ENCODE results near the gene PRXL2A.
"Not testable (repeated sequence)": the region's sequence is repeated elsewhere in the genome, so short reads cannot be mapped to it uniquely, and the experiment has no call there.

Gene PRXL2A

GRCh38 chr10:80462299-80462980, 54.1 kb downstream of the PRXL2A start:
- DNase-seq, result no peak

GRCh38 chr10:80462981-80463741, 54.8 kb downstream of the PRXL2A start:
- no peak for DNase-seq

DNA sequence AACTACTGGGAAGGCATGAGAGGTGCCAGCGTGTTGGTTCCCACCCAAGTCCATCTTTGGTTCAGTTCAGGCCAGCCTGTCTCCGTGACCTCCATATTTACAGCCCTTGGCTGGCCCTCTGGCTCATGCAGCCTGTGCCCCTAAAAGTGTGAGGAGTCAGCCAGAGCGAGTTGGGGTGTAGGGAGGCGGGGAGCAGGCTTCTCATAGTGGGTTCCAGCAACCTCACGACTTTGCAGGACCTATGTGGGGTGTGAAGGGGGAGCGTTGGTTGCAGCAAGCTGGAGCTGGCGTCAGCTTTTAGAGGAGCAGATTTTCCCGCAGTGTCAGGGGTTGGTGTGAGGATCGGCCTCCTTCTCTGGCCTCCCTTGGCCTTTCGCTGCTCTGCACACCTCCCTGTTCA, 55.5 kb downstream of the PRXL2A start:
- DNase-seq, result no peak

- no peak for DNase-seq
Observed at GRCh38 chr10:80464557-80465450, 56.5 kb downstream of the PRXL2A start.

DNA sequence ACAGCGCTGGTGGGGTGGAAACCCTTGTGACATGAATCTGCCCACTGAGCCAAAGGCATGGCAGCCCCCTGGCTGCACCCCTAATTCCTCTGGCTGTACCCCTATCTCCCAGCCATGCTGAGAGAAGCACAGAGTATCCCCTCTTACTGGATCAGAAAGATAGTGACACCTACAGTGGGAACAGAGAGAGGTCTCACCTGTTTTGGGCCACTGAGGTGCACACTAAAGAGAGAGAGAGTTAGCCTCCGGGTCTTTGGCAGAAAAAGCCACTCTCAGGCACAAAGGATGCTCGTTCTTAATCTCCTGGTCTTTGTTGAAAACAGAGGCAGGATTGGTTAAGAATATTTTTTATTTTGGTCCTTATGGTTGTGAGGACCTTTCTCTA, 57.1 kb downstream of the PRXL2A start:
- DNase-seq, result no peak

GRCh38 chr10:80465839-80466590, 57.7 kb downstream of the PRXL2A start:
- DNase-seq, result no peak

GRCh38 chr10:80466724-80467326, 58.5 kb downstream of the PRXL2A start:
- no peak for DNase-seq

DNA sequence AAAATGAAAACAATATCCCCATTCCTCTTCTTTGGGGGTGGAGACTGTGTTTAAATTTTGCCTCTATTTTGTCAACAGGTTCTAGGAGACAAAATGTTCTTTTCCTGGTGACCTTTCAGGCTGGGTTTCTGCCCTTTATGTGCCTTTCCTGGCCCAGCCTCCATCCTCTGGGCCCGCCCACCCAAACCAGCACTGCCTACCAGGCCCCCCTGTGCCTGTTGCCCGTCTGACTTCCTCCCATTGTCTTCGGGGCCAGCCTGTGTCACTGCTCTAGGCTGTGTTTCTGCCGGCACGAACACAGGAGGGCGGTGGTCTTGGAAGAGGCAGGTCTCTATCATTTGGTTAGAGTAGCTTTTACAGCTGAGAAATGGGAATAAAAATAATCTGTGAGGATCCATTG, 59.7 kb downstream of the PRXL2A start:
- DNase-seq, result no peak

DNA sequence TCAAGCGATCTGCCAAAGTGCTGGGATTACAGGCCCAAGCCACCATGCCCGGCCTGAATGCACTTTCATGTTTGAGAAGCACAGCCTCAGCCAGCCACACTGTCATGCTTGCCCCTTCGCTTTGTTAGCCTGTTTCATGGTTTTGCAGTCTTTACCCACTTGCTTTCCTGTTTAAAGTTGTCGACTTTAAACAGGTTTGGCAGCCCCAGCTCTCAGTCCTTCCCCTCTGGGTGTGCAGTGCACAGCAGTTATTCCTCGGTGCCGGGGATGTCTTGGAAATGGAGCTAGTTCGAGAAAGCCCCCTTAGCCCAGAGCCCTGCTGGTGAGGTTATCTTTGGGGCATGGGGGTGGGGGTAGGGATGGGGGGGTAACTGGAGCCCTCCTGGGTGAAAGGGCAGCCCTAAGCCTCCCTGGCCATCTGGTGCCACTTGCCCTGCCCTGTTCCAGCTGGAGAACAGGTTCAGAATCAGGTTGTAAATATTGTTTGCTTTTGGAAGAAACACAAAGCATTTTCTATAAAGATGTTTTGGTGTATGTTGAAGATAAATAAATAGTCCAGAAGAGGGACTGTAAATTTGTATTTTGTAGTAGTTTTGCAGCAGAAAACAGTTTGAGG, 60.6 kb downstream of the PRXL2A start:
- DNase-seq, result peak; percentile 72

DNA sequence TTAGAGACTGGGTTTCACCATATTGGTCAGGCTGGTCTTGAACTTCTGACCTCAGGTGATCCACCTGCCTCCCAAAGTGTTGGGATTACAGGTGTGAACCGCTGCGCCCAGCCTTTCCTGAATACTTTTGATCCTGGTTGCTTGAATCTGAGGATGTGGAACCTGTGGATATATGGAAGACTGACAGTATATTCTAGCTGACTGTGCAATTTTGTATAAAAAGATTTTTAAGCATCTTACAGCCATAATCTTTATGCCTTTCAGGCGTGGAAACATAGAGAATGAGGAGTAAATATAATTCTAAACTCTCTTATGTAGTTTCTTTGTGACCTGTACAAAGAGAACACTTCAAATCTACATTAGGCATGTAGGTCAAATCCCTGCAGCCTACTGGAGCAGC, 61.9 kb downstream of the PRXL2A start:
- DNase-seq, result no peak

- no peak for DNase-seq
Observed at GRCh38 chr10:80471001-80471400, 62.6 kb downstream of the PRXL2A start.

DNA sequence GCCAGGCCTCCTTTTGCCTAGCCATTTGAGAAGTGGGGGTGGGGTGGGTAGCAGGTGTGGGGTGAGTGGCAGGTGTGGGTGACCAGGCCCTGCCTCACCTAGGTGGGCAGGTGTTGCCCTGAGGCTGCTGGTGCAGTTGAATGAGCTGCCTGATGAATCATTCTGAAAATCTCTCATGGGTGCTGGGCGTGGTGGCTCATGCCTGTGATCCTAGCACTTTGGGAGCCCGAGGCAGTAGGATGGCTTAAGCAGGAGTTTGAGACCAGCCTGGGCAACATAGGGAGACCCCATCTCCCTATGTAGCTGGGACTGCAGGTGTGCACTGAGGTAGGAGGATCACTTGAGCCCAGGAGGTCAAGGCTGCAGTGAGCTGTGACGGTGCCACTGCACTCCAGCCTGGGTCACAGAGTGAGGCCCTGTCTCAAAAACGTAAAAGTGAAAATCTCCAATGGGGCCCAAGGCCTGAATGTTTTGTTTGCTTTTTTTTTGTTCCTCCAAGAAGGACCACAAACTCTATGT, 63.4 kb downstream of the PRXL2A start:
- peak; percentile 75 for DNase-seq

DNA sequence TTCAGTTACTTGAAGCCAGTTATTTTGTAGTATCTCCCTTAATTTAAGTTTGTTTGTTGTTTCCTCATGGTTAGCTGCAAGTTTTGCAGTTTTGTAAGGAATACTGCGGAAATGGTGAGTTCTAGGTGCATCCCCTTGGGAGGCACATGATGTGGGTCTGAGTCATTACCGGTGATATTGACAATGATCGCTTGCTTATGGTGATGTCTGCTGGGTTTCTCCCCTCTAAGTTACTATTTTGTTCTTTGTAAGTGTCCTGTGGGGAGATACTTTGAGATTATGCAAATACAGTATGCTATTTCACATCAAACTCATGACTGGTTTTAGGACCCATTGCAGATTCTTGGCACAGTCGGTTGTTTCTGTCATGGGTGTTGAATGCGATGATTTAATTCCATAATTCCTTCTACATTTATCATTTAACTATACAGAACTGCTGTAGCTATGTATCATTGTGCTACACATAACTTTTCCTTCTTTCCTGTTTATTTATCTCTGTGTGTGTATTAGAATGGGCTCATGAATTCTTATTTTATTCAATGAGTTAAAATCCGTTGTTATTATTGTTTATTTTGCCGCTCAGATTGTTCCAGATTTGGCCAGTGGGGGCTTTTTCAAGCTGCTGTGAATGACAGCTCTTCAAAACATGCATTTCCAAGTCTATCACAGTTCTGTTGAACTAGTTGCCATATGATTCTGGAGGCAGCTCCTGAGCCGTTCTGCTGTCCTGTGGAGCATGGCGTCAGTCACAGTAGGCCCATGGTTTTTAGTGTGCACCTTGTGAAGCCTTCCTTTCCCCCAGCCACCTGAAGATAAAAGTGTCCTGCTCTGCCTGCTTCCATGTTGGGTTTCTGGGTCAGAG, 64.1 kb downstream of the PRXL2A start:
- no peak for DNase-seq

- DNase-seq, result no peak
Observed at GRCh38 chr10:80473096-80473657, 64.8 kb downstream of the PRXL2A start.

DNA sequence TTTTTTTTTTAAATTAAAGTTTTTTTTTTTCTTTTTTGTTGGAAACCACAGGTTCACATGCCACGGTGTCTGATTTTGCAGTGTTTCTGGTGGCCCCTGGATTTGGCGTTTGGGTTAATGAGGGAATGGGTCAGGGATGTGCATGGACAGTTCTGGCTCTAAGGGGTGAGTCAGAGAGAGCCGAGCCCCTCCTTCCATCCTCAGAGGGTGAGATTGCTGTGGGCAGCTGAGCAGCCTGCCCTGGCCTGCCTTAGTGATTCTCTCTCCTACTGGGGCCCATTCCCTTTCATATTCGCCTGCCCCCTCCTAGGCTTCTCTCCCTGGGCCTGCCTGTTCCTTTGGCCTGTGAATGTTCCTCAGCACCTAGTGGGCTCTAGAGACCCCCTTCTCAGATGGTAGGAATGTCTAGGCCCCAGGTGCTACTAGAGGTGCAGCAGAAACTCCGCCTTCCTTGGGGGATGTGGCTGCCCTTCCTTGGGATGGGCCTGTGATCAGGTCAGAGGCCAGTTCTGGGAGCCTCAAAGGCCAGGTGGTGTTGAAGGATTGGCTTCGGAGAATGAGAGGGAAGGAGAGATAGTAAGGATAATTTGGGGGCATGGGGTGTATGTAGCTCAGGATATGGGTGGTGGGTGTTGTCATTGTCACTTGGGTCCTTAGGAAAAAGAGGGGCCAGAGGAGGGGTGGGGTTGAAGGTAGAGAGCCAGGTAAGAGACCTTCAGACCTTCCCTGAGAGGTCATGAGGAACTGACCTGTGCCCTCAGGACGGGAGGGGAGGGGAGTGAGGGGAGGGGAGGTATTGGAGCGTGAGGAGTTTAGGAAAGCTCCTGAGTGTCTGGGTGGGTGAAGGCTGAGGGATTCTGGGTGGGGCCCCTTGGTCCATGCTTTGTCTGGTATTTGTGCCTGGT, 65.6 kb downstream of the PRXL2A start:
- DNase-seq, result no peak

- no peak for DNase-seq
Observed at GRCh38 chr10:80474597-80474910, 66.2 kb downstream of the PRXL2A start.

- DNase-seq, result no peak
Observed at GRCh38 chr10:80474941-80475340, 66.6 kb downstream of the PRXL2A start.

- not testable (repeated sequence) for DNase-seq
Observed at GRCh38 chr10:80475641-80476040, 67.3 kb downstream of the PRXL2A start.

DNA sequence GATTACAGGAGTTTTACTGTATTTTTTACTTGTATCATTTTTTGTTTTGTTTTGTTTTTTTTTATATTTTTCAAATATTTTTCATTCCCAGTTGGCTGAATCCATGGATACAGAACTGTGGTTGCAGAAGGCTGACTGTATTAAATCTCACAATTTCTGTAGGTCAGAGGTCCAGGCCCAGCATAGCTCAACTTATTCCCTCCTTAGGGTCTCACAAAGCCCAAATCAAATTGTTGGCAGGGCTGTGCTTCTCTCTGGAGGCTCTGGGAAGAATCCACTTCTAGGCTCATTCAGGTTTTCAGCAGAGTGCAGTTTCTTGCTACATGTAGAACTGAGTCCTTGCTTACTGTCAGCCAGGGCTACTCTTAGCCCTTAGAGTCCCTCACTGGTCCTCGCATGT, 68.3 kb downstream of the PRXL2A start:
- DNase-seq, result no peak
